GM20000 (cell line): ENCODE results near the gene MTF1.

ENCODE experiments used
- DNase-seq: peaks from one replicate; pipeline ENCODE4 v3.0.0; 2012; ENCODE audit warnings: low spot score
- CTCF ChIP-seq: IDR thresholded peaks from 2 replicates; pipeline ENCODE4 v1.5.1; 2012; ENCODE audit warnings: mild to moderate bottlenecking, control low read depth; ENCODE audit errors: extremely low read depth, missing control alignments

Gene MTF1

GRCh38 chr1:37825506-37825905 lies 33.9 kb downstream of the MTF1 start:
- DNase-seq, result no peak
- TF ChIP-seq CTCF, result no peak

GRCh38 chr1:37824001-37824400 lies 35.4 kb downstream of the MTF1 start:
- DNase-seq, result no peak
- no peak for TF ChIP-seq CTCF

GRCh38 chr1:37822906-37823815 lies 36.2 kb downstream of the MTF1 start:
- no peak for DNase-seq
- TF ChIP-seq CTCF, result no peak

- TF ChIP-seq CTCF, result no peak
- DNase-seq, result no peak
Measured at GRCh38 chr1:37821481-37821880, 37.9 kb downstream of the MTF1 start.

- no peak for DNase-seq
- no peak for TF ChIP-seq CTCF
Measured at GRCh38 chr1:37817481-37817880, 41.9 kb downstream of the MTF1 start.

- no peak for DNase-seq
- no peak for TF ChIP-seq CTCF
Measured at GRCh38 chr1:37814252-37814651, 45.1 kb downstream of the MTF1 start.

GRCh38 chr1:37813529-37814145 lies 45.8 kb downstream of the MTF1 start:
- TF ChIP-seq CTCF, result no peak
- DNase-seq, result no peak
